GM19351 (cell line): ENCODE data around the gene CPN2.

Experiments used
- ATAC-seq: cut with Tn5 transposase; IDR thresholded peaks from one replicate; pipeline ENCODE4 v1.9.1; 2021; ENCODE audit warnings: mild to moderate bottlenecking, moderate library complexity; ENCODE audit not compliant: unreplicated experiment

CPN2 gene

GRCh38 chr3:194315088-194315964 is 35.8 kb downstream of the CPN2 start:
- peak; percentile 86 for ATAC-seq

GRCh38 chr3:194314388-194315068 is 36.6 kb downstream of the CPN2 start:
- ATAC-seq = no peak

GRCh38 chr3:194313560-194314387 is 37.4 kb downstream of the CPN2 start:
- no peak for ATAC-seq

GRCh38 chr3:194312743-194313281 is 38.3 kb downstream of the CPN2 start:
- ATAC-seq = no peak

GRCh38 chr3:194312186-194312742 is 38.9 kb downstream of the CPN2 start:
- no peak for ATAC-seq

GRCh38 chr3:194311000-194311399 is 40.1 kb downstream of the CPN2 start:
- no peak for ATAC-seq

GRCh38 chr3:194310060-194310835 is 40.9 kb downstream of the CPN2 start:
- no peak for ATAC-seq

- no peak for ATAC-seq
These were observed 42.3 kb downstream of the CPN2 start for GRCh38 chr3:194308601-194309449.

- ATAC-seq = no peak
These were observed 43.3 kb downstream of the CPN2 start for GRCh38 chr3:194307849-194308248.

- peak; percentile 56 for ATAC-seq
These were observed 44.1 kb downstream of the CPN2 start for GRCh38 chr3:194306771-194307640.

GRCh38 chr3:194306109-194306686 is 44.9 kb downstream of the CPN2 start:
- ATAC-seq = peak; percentile 17

GRCh38 chr3:194305356-194306108 is 45.6 kb downstream of the CPN2 start:
- ATAC-seq = no peak

- ATAC-seq = no peak
These were observed 46.8 kb downstream of the CPN2 start for GRCh38 chr3:194304186-194304917.

- no peak for ATAC-seq
These were observed 47.4 kb downstream of the CPN2 start for GRCh38 chr3:194303749-194304148.

- ATAC-seq = no peak
These were observed 49.4 kb downstream of the CPN2 start for GRCh38 chr3:194301730-194302129.

GRCh38 chr3:194300936-194301335 is 50.2 kb downstream of the CPN2 start:
- no peak for ATAC-seq
